AML-193 (cell line): Measurements from ENCODE around the gene SCAANT1.

Experiments used
- DNase-seq, 2 experiments: peaks; one replicate each; lab custom pipeline; 2025; lab: John Stamatoyannopoulos, UW

SCAANT1 gene

DNA sequence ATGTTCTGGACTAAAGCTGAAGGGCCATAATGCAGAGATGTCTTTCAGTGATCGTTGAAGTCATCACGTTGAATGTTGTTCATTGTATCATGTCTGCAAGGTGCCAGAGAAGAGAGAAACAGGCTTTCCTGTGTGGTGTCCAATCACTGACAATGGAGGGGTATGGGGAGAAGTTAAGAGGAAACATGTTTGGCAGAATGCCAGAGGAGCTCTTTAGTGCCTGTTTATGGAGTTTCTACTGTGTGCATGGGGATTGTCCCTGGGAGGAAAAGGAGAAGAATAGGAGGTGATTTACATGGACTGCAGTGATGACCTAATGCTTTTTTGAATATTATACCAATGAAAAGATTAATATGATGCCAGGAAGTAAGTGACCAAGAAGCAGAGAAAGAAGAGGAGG is 11.7 kb downstream of the SCAANT1 start:
- no peak for DNase-seq

GRCh38 chr3:63900010-63900409 is 12.2 kb downstream of the SCAANT1 start:
- no peak for DNase-seq

GRCh38 chr3:63896332-63897030 is 15.7 kb downstream of the SCAANT1 start:
- DNase-seq = no peak

GRCh38 chr3:63895422-63896189 is 16.6 kb downstream of the SCAANT1 start:
- DNase-seq = no peak

GRCh38 chr3:63892773-63893352 is 19.3 kb downstream of the SCAANT1 start:
- no peak for DNase-seq

- DNase-seq = no peak
These were observed 20.7 kb downstream of the SCAANT1 start for GRCh38 chr3:63891518-63891917.

DNA sequence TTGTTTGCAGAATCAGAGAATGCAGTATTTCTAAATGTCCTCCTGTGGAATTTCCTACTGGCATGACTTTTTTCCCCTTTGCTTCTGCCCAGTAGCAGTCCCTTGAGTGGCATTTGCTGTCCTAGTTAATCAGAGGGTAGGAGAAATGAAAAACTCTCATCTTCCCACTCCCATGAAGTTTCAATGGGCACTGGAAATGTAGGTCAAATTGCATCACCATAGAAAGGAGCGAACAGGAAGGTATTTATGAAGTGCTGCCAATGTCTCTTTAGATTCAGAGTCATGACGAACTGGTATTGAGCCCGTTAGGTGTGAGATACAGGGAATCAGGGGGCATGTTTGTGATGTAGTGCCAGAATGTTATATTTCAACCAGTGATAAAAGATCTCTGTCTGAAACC is 25.3 kb downstream of the SCAANT1 start:
- DNase-seq = no peak

DNA sequence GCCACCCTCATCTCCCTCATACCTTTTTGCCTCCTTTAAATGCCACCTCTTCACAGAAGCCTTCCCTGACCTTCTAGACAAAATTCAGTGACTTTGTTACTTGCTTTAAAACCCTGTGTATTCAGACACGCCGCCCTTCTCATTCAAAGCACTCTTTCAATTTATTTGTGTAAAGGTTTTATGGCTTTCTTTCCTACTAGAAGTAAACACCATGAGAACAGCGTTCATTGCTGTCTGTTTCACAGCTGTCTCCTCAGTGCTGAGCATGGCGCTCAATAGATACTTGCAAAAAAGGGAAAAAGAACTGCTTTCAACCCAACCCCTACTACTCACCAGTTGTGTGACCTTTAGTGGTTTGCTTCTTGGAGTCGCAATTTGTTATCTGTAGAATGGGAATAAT is 31.5 kb downstream of the SCAANT1 start:
- DNase-seq = no peak

- no peak for DNase-seq
These were observed 33.7 kb downstream of the SCAANT1 start for GRCh38 chr3:63878394-63879060.

- no peak for DNase-seq
These were observed 34.3 kb downstream of the SCAANT1 start for GRCh38 chr3:63877737-63878393.

GRCh38 chr3:63876260-63876659 is 35.9 kb downstream of the SCAANT1 start:
- DNase-seq = no peak

GRCh38 chr3:63875510-63875909 is 36.7 kb downstream of the SCAANT1 start:
- no peak for DNase-seq

DNA sequence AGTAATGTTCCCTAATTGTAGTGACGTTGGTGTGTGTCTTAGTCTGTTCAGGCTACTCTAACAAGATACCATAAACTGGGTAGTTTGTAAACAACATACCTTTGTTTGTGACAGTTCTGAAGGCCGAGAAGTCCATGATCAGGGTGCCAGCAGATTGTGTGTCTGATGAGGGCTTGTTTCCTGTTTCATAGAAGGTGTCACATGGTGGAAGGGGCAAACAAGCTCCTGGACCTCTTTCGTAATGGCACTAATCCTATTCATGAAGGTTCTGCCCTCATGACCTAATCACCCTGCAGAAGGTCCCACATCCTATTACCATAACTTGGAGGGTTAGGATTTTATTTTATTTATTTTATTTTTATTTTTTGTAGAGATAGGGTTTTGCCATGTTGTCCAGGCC is 37.4 kb downstream of the SCAANT1 start:
- DNase-seq = peak; percentile 55 to 68

GRCh38 chr3:63872135-63872924 is 39.9 kb downstream of the SCAANT1 start:
- no peak for DNase-seq

GRCh38 chr3:63870615-63871005 is 41.6 kb downstream of the SCAANT1 start:
- no peak for DNase-seq

DNA sequence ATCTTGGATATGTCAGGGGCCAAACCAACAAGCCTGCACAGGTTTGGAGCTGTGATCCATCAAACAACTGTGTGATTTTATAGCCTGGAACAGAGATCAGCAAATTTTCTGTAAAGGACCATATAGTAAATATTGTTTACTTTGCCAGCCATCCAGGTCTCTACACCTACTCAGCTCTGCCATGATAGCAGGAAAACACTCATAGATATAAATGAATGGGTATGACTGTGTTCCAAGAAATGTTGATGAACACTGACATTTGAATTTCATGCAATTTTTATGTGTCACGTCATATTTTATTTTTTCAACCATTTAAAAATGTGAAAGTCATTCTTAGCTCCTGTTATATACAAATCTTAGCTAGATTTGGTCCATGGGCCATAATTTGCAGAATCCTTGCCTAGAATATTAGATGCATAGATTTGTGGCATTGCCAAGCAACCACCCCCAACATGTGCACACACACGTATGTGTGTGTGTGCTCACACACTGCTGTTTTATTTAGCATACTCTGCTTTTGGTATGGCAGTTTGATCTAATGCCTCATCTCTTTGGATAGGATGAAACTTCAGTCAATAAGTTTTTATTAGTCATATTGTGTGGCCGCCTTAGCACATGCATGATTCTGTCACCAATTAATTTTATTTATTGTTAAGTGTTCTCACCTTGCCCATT is 42.1 kb downstream of the SCAANT1 start:
- DNase-seq = no peak

DNA sequence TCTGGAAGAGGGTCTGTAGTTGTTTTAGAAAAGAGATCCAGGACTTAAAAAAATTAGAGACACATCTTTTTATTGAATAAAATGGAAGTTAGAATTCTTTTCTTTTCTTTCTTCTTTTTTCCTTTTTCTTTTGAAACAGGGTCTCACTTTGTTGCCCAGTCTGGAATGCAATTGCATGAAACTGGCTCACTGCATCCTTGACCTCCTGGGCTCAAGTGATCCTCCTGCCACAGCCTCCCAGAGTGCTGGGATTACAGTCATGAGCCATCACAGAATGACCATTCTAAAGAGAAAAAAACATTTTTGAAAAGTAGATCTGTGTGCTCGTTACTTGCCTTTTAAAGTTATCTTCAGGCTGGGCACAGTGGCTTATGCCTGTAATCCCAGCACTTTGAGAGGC is 45.0 kb downstream of the SCAANT1 start:
- no peak for DNase-seq

DNA sequence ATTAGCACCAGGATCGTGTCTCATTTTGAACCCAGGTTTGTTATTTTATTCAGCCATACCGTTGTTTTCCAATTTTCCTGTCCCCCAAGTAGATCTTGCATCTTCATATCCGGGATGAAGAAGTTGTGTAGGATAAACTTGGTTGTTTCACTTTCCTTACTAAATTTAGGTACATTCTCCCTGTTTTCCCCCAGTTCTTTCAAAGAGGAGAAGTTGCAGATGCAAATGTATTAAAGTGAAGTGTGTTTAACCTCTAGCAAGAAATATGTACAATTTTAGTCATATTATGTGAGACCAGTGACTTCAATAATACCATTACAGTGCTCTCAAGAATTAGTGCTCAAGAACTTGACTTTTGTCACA is 47.2 kb downstream of the SCAANT1 start:
- no peak for DNase-seq

DNA sequence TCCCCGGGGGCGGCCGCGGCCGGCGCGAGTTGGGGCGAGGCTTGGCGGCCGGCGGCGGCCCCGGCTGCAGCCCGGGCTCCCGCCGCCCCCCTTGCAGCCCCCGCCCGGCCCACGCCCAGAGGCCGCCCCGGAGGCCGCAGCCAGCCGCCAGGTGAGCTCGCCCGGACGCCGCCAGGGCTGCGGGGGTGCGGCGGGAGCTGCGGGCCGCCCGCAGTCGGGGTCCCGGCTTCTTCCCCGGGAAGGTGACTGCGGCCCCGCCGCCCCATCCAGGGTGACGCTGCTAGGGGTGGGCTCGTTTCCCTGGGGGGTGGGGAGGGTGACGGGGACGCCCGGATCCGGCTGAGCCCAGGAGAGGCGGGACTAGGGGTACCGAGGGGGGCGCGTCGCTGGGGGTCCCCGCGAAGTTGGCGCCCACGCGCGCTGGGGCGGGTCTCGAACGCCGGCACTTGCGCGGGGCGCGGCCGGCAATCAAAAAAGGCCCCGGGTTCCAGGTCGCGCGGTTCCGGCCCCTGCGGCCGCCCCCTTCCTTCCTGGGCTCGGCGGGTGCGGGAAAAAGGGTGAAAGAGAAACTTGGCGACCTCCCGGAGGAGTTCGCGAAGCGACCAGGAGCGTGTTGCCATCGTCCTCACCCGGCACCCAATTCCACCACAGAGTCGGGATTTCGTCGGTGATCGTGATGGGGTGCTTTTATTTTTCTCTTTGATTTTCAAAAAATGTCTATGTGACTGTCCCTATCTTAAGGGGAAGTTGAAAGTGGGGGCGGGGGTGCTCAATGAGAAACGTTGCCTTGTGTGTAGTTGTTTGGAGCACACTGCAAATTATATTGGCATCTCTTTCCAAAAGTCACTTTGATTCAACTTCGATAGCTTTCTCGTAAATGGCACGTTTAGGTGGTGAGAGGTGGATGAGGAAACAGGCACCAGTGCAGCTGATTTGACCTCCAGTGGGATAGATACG is 47.9 kb downstream of the SCAANT1 start:
- peak; percentile 53 to 74 for DNase-seq
